AG04450 (cell line): ENCODE results near the gene PRR7. TPM values are rescaled to one million over a fixed set of nuclear protein-coding genes. Genes with fewer than 3 reads are reported as not detected.

Experiments
- CTCF ChIA-PET: fragments of 300-600, 350-600 bp; formaldehyde crosslinking; extraction: SDS; loops from one replicate; lab custom pipeline; 2022; ENCODE audit warnings: antibody characterized with exemption, inconsistent platforms; lab: Charles Lee
- POLR2A ChIA-PET: fragments of 350-600 bp; formaldehyde crosslinking; extraction: SDS; loops from one replicate; lab custom pipeline; 2021; ENCODE audit warnings: antibody characterized with exemption, inconsistent platforms; lab: Yijun Ruan, JAX
- DNase-seq: peaks from one replicate; pipeline ENCODE4 v3.0.0-alpha.2; 2011; ENCODE audit warnings: low read depth, low spot score
- H3K27ac ChIP-seq: one replicate; pipeline ENCODE4 v1.5.1; 2012; ENCODE audit warnings: low read depth, low read length, control low read depth
- H3K27me3 ChIP-seq: one replicate; pipeline ENCODE4 v1.6.0; 2012; ENCODE audit warnings: low read length; ENCODE audit not compliant: control insufficient read depth, insufficient read depth
- H3K4me3 ChIP-seq: 2 replicates; pipeline ENCODE4 v1.5.1; 2011; ENCODE audit warnings: mild to moderate bottlenecking, low read depth, low read length, control low read depth
- H3K9me3 ChIP-seq: 2 replicates; pipeline ENCODE4 v1.5.1; 2012; ENCODE audit warnings: low read length; ENCODE audit not compliant: control insufficient read depth, insufficient read depth
- CTCF ChIP-seq: IDR thresholded peaks from 2 replicates; pipeline ENCODE4 v1.5.1; 2011; ENCODE audit warnings: low read depth, low read length, control low read depth, inconsistent platforms
- polyA plus RNA-seq: library from polyadenylated mRNA; depleted of rRNA; stranded (reverse); fragments of >200 nt; gene quantifications from 2 replicates; pipeline ENCODE4 v1.2.3, GENCODE V29; 2011

The PRR7 gene
- polyA plus RNA-seq, 1 experiment = 1.0 TPM

- no peak for TF ChIP-seq CTCF
- no peak overlapping the region for H3K4me3 ChIP-seq
- ChIA-PET CTCF (interaction anchor here (0.6 to 15.6 kb wide), 8 partner anchors 13 to 78 kb away, joined by 3 to 205 read pairs (median 4); no protein-coding TSS in a partner anchor), POLR2A (interaction anchor here (0.8 to 1.3 kb wide), 5 partner anchors 8 to 21 kb away, joined by 3 to 12 read pairs (median 4); partner anchors contain the start of gene GRK6)
- no peak overlapping the region for H3K27ac ChIP-seq
- DNase-seq = no peak
- H3K9me3 ChIP-seq = no peaks in the 10 kb centered on the region
- no peaks in the 10 kb centered on the region for H3K27me3 ChIP-seq
Observed at GRCh38 chr5:177444106-177445051, 2.2 kb upstream of the PRR7 start.

GRCh38 chr5:177445052-177445916, 1.3 kb upstream of the PRR7 start:
- H3K4me3 ChIP-seq = no peak overlapping the region
- DNase-seq = no peak
- H3K9me3 ChIP-seq = no peaks in the 10 kb centered on the region
- H3K27ac ChIP-seq = no peak overlapping the region
- no peaks in the 10 kb centered on the region for H3K27me3 ChIP-seq
- ChIA-PET CTCF (interaction anchor here (0.6 to 15.6 kb wide), 13 partner anchors 12 to 135 kb away, joined by 3 to 205 read pairs (median 4); no protein-coding TSS in a partner anchor), POLR2A (interaction anchor here (0.5 to 2.4 kb wide), 6 partner anchors 18 to 41 kb away, joined by 3 to 15 read pairs (median 6); partner anchors contain the start of gene GRK6)
- TF ChIP-seq CTCF = no peak

GRCh38 chr5:177445917-177446199, 756 bp upstream of the PRR7 start:
- ChIA-PET CTCF (interaction anchor here (0.6 to 15.6 kb wide), 10 partner anchors 17 to 319 kb away, joined by 3 to 205 read pairs (median 4); no protein-coding TSS in a partner anchor), POLR2A (interaction anchor here (0.5 to 2.4 kb wide), 6 partner anchors 19 to 141 kb away, joined by 3 to 15 read pairs (median 3); partner anchors contain the start of gene GRK6)
- Histone ChIP-seq H3K27me3 (no peaks in the 10 kb centered on the region), H3K4me3 (peak overlapping the region; percentile 73), H3K27ac (no peak overlapping the region), H3K9me3 (no peaks in the 10 kb centered on the region)
- no peak for TF ChIP-seq CTCF
- DNase-seq = no peak

- Histone ChIP-seq H3K27me3 (no peaks in the 10 kb centered on the region), H3K27ac (no peak overlapping the region), H3K9me3 (no peaks in the 10 kb centered on the region), H3K4me3 (peak overlapping the region; percentile 73)
- ChIA-PET CTCF (interaction anchor here (0.6 to 15.6 kb wide), 7 partner anchors 33 to 137 kb away, joined by 3 to 205 read pairs (median 6); no protein-coding TSS in a partner anchor), POLR2A (interaction anchor here (0.6 to 2.8 kb wide), 7 partner anchors 10 to 258 kb away, joined by 3 to 15 read pairs (median 3); partner anchors contain the start of gene GRK6)
- TF ChIP-seq CTCF = no peak
- no peak for DNase-seq
Observed at GRCh38 chr5:177447066-177447610, 524 bp downstream of the PRR7 start.
